GM10248 (cell line): Measurements from ENCODE around the gene FANCI.

ENCODE experiments used
- CTCF ChIA-PET: fragments of 300-600 bp; sonication (Branson Sonifier 250); formaldehyde crosslinking; extraction: SDS; loops from one replicate; lab custom pipeline; 2021; ENCODE audit warnings: antibody characterized with exemption; lab: Yijun Ruan, JAX
- POLR2A ChIA-PET: fragments of 350-650 bp; sonication (Branson Sonifier 250); formaldehyde crosslinking; extraction: SDS; loops from one replicate; lab custom pipeline; 2020; ENCODE audit warnings: antibody characterized with exemption; lab: Yijun Ruan, JAX
- DNase-seq: peaks from one replicate; pipeline ENCODE4 v3.0.0; 2012; ENCODE audit errors: extremely low spot score
- TF ChIP-seq, protein P1 (sequence below): IDR thresholded peaks from 2 replicates; pipeline ENCODE4 v1.5.1; 2012; ENCODE audit warnings: mild to moderate bottlenecking, low read depth; ENCODE audit errors: extremely low read depth, missing control alignments, control extremely low read depth

FANCI gene

DNA sequence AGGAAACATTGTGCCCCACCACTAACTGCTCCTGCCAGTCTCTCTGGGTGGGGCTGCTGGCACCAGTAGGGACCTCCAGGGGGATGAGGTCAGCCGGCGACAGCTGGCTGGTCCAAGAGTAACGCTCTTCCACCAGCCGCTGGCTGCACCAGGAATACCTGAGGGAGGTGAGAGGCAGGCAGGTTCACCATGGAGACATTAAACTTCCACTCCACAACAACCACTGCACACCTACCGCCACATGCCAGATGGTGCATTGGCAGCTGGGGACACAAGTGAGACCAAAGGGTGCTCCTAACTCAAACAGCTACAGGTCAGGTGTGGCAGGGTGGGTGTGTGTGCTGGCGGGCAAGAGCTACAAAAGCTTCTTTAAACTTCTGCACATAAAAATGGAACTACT lies 86.3 kb downstream of the FANCI start:
- TF ChIP-seq, protein P1, sequence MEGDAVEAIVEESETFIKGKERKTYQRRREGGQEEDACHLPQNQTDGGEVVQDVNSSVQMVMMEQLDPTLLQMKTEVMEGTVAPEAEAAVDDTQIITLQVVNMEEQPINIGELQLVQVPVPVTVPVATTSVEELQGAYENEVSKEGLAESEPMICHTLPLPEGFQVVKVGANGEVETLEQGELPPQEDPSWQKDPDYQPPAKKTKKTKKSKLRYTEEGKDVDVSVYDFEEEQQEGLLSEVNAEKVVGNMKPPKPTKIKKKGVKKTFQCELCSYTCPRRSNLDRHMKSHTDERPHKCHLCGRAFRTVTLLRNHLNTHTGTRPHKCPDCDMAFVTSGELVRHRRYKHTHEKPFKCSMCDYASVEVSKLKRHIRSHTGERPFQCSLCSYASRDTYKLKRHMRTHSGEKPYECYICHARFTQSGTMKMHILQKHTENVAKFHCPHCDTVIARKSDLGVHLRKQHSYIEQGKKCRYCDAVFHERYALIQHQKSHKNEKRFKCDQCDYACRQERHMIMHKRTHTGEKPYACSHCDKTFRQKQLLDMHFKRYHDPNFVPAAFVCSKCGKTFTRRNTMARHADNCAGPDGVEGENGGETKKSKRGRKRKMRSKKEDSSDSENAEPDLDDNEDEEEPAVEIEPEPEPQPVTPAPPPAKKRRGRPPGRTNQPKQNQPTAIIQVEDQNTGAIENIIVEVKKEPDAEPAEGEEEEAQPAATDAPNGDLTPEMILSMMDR = no peak
- CTCF ChIA-PET = interaction anchor here (1.1 to 4.2 kb wide), 6 partner anchors 8 to 123 kb away, joined by 3 to 22 read pairs (median 4); no protein-coding TSS in a partner anchor
- DNase-seq = no peak
- POLR2A ChIA-PET = no interaction called here

DNA sequence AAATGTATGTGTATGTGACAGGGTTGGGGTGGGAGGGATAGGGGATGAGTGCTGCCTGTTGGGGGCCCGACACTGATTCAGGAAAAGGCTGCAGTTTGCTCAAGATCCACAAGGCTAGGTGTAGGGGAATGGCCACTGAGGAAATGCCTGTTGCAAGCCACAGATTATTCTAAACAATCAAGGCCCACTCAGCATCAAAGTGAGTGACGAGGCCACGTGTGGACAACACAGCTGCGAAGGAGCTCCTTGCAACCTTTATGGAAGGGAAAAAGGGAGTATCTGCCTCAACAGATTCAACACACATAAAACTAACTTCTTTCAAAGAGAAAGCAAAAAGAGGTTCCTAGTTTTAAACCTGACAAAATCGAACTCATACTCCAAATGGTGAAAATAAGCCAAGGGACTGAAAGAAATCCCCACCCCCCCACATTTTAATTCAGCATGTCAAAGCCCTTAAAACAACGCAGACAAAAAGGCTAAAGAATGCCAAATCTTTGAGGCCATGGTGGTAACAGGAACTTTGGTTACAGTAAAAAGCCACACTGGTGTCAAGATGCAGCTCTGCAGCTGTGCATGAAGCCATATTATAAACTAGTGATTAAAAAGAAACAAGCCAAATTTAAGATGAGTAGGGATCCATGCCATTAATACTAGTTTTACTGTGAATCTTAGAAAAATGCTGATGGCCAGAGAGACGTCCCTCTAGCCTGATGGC lies 87.3 kb downstream of the FANCI start:
- POLR2A ChIA-PET = interaction anchor here (0.7 kb wide), 1 partner anchor 668 kb away, joined by 3 read pairs; no protein-coding TSS in a partner anchor
- DNase-seq = no peak
- TF ChIP-seq, protein P1 = no peak
- CTCF ChIA-PET = interaction anchor here (0.8 to 4.2 kb wide), 4 partner anchors 27 to 271 kb away, joined by 4 to 22 read pairs (median 6); no protein-coding TSS in a partner anchor

DNA sequence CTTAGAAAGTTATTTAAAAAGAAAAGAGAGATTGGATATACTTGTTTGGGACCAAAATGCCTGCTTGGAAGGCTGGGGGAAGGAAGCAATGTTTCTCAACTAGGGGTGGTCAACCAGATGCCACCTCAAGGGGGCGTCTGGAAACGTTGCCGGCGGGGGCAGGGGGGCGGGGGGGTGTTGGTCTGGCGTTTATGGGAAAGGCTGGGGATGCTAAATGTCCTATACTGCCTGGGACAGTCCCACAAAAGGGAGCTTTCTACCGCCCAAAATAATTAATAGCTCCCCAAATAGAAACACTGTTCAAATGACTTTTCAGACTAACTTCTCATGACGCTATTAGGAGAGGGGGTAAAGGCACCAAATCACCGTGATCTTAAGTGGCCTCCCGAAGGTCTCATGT lies 88.7 kb downstream of the FANCI start:
- TF ChIP-seq, protein P1 = no peak
- DNase-seq = no peak
- ChIA-PET POLR2A (interaction anchor here (0.6 kb wide), 1 partner anchor 132 kb away, joined by 4 read pairs; no protein-coding TSS in a partner anchor), CTCF (interaction anchor here (0.7 to 2.6 kb wide), 7 partner anchors 9 to 126 kb away, joined by 3 to 7 read pairs (median 4); no protein-coding TSS in a partner anchor)

DNA sequence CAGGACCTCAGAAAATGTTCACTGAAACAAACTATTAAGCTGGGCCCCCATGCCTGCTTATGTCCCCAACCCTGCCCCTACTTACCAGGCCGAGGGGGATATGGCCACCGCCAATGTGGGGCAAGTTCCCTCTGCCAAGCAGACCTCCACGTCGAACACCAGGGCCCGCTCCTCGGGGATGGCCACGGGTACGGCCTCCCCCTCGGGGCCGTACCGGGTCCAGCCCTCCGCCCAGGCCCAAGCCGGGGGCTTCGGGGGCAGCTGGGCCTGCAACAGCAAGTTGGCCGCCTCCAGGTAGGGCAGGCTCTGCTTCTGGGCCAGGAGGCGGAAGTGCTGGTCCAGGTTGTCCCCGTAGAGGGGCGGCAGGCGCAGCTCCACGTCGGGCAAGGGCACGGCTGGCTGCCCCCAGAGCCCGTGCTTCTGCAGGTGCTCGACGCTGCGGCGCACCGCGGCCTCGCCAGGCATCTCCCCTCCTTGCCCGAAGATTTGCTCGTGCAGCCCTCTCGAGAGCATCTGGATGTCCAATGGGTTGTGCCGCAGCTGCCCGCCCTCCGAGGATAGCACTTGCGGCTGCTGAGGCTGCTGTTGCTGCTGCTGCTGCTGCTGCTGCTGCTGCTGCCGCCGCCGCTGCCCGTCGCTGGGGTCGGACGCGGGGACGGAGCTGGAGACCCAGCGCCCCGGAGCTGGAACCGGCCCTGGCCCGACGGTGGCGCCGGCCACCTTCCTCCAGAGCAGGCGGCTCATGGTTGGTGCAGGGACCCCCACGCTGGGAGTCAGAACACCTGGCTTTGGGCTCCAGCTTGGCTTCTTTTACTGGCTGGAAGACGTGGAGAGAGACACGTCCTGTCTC lies 89.5 kb downstream of the FANCI start:
- no peak for DNase-seq
- ChIA-PET POLR2A (interaction anchor here (0.6 kb wide), 2 partner anchors 133 to 666 kb away, joined by 4 to 8 read pairs; no protein-coding TSS in a partner anchor), CTCF (interaction anchor here (0.7 to 7.7 kb wide), 9 partner anchors 10 to 127 kb away, joined by 3 to 71 read pairs (median 4); no protein-coding TSS in a partner anchor)
- TF ChIP-seq, protein P1 = no peak

DNA sequence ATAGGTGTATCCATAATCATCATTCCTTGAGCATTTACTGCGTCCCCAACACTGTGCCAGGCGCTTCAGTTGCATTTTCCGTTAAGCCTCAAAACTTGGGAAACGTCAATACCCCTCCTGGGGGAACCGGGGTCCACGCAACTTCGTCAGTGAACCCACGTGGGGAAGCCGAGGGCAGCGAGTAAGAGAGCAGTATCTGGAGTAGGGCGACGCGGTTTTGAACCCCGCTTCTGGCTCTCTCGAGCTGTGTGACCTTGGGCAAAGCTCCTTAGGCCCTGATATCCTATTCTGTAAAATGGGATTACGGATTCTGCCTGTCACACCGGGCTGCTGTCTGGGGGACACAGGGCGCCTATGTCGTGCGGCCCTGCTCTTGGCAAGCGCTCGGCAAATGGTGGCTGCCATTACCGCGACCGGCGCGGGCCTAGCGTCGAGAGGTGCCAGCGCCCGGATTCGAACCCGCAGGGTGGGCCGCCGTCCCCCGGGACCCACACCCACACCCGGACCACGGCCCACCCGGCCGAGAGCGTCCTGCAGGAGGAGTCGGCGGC lies 90.3 kb downstream of the FANCI start:
- CTCF ChIA-PET = interaction anchor here (2.6 to 7.7 kb wide), 2 partner anchors 24 to 127 kb away, joined by 9 to 71 read pairs; no protein-coding TSS in a partner anchor
- no peak for DNase-seq
- POLR2A ChIA-PET = no interaction called here
- TF ChIP-seq, protein P1 = no peak
